H9 (cell line): ENCODE results near the gene LGSN. TPM values are rescaled to one million over a fixed set of nuclear protein-coding genes. Genes with fewer than 3 reads are reported as not detected.
"Not testable (repeated sequence)": the region's sequence is repeated elsewhere in the genome, so short reads cannot be mapped to it uniquely, and the experiment has no call there.

Experiments
- DNase-seq: peaks from one replicate; pipeline ENCODE4 v3.0.0-alpha.2; 2017
- H2AFZ ChIP-seq: one replicate; pipeline ENCODE4 v1.6.1; 2013; ENCODE audit warnings: mild to moderate bottlenecking, low read length, control low read depth, moderate library complexity
- H2AK5ac ChIP-seq: 2 replicates; pipeline ENCODE4 v1.6.1; 2013; ENCODE audit warnings: low read length, control low read depth, mixed read lengths; ENCODE audit not compliant: insufficient read length
- H2BK120ac ChIP-seq: one replicate; pipeline ENCODE4 v1.6.1; 2013; ENCODE audit warnings: low read depth, mild to moderate bottlenecking, low read length, control low read depth, inconsistent platforms; ENCODE audit not compliant: poor library complexity, severe bottlenecking
- H2BK12ac ChIP-seq: 2 replicates; pipeline ENCODE4 v1.6.1; 2013; ENCODE audit warnings: low read length, control low read depth, mixed read lengths, low read depth; ENCODE audit not compliant: insufficient read length
- H2BK15ac ChIP-seq: 2 replicates; pipeline ENCODE4 v1.6.1; 2013; ENCODE audit warnings: low read depth, low read length, control low read depth
- H2BK20ac ChIP-seq: one replicate; pipeline ENCODE4 v1.6.1; 2013; ENCODE audit warnings: low read depth, mild to moderate bottlenecking, low read length, control low read depth, inconsistent platforms; ENCODE audit not compliant: poor library complexity, severe bottlenecking
- H2BK5ac ChIP-seq: 2 replicates; pipeline ENCODE4 v1.6.1; 2013; ENCODE audit warnings: low read length, control low read depth, mixed read lengths; ENCODE audit not compliant: insufficient read length
- H3K14ac ChIP-seq: 2 replicates; pipeline ENCODE4 v1.6.1; 2013; ENCODE audit warnings: low read length, control low read depth; ENCODE audit not compliant: insufficient read depth
- H3K18ac ChIP-seq: 2 replicates; pipeline ENCODE4 v1.6.1; 2013; ENCODE audit warnings: low read depth, mild to moderate bottlenecking, mixed read lengths, low read length, control low read depth; ENCODE audit not compliant: insufficient read length
- H3K23ac ChIP-seq: 2 replicates; pipeline ENCODE4 v1.6.1; 2013; ENCODE audit warnings: low read length, control low read depth, mixed read lengths, low read depth; ENCODE audit not compliant: insufficient read length
- H3K23me2 ChIP-seq: 2 replicates; pipeline ENCODE4 v1.6.1; 2013; ENCODE audit warnings: low read depth, mild to moderate bottlenecking, mixed read lengths, low read length, control low read depth; ENCODE audit not compliant: insufficient read length, poor library complexity, severe bottlenecking
- H3K27ac ChIP-seq: 2 replicates; pipeline ENCODE4 v1.5.1; 2013; ENCODE audit warnings: low read length, control low read depth, mixed read lengths, low read depth; ENCODE audit not compliant: insufficient read length
- H3K27me3 ChIP-seq: 2 replicates; pipeline ENCODE4 v1.6.1; 2013; ENCODE audit warnings: low read length, control low read depth, inconsistent platforms; ENCODE audit not compliant: insufficient read depth
- H3K4ac ChIP-seq: 2 replicates; pipeline ENCODE4 v1.6.1; 2013; ENCODE audit warnings: low read depth, mild to moderate bottlenecking, control low read depth, inconsistent platforms, low read length, moderate library complexity
- H3K4me1 ChIP-seq: 2 replicates; pipeline ENCODE4 v1.6.1; 2013; ENCODE audit warnings: low read length, control low read depth, inconsistent platforms; ENCODE audit not compliant: insufficient read depth
- H3K4me2 ChIP-seq: 2 replicates; pipeline ENCODE4 v1.6.1; 2013; ENCODE audit warnings: low read length, control low read depth, mixed read lengths; ENCODE audit not compliant: insufficient read length, insufficient read depth
- H3K56ac ChIP-seq: 2 replicates; pipeline ENCODE4 v1.6.1; 2013; ENCODE audit warnings: low read depth, mild to moderate bottlenecking, mixed read lengths, low read length, control low read depth; ENCODE audit not compliant: insufficient read length
- H3K79me1 ChIP-seq: 2 replicates; pipeline ENCODE4 v1.6.1; 2013; ENCODE audit warnings: low read depth, mild to moderate bottlenecking, moderate library complexity, low read length, control low read depth, inconsistent platforms; ENCODE audit not compliant: insufficient read depth, poor library complexity, severe bottlenecking
- H3K79me2 ChIP-seq: 2 replicates; pipeline ENCODE4 v1.6.1; 2013; ENCODE audit warnings: low read length, control low read depth, inconsistent platforms; ENCODE audit not compliant: insufficient read depth
- H3K9ac ChIP-seq: 2 replicates; pipeline ENCODE4 v1.6.1; 2013; ENCODE audit warnings: low read length, control low read depth, mixed read lengths; ENCODE audit not compliant: insufficient read length; ENCODE audit errors: extremely low read depth
- H3K9me3 ChIP-seq: one replicate; pipeline ENCODE4 v1.6.1; 2013; ENCODE audit warnings: low read depth, low read length, inconsistent platforms; ENCODE audit not compliant: control insufficient read depth
- H3T11ph ChIP-seq: one replicate; pipeline ENCODE4 v1.6.1; 2013; ENCODE audit warnings: mild to moderate bottlenecking, low read length, control low read depth, inconsistent platforms
- H4K20me1 ChIP-seq: one replicate; pipeline ENCODE4 v1.6.1; 2013; ENCODE audit not compliant: control insufficient read depth, insufficient read length, insufficient read depth
- H4K5ac ChIP-seq: 2 replicates; pipeline ENCODE4 v1.6.1; 2013; ENCODE audit warnings: low read depth, mild to moderate bottlenecking, mixed read lengths, low read length, control low read depth; ENCODE audit not compliant: insufficient read length
- H4K8ac ChIP-seq: replicated peaks from 2 replicates; pipeline ENCODE4 v1.6.1; 2013; ENCODE audit warnings: low read length, control low read depth, mixed read lengths, low read depth; ENCODE audit not compliant: insufficient read length
- H4K91ac ChIP-seq: 2 replicates; pipeline ENCODE4 v1.6.1; 2013; ENCODE audit warnings: low read depth, mild to moderate bottlenecking, moderate library complexity, mixed read lengths, low read length, control low read depth; ENCODE audit not compliant: insufficient read length
- H3K27ac Mint-ChIP-seq, 3 experiments: 2 replicates in 2 of 3; 3 replicates in 1 of 3; pipeline ENCODE4 v1.8.0; 2020 to 2021; ENCODE audit warnings: mixed read lengths in 3 of 3, mild to moderate bottlenecking in 1 of 3, moderate library complexity in 1 of 3
- H3K27me3 Mint-ChIP-seq: 2 replicates; pipeline ENCODE4 v1.8.0; 2021; ENCODE audit warnings: low read depth, mild to moderate bottlenecking, moderate library complexity, mixed read lengths
- H3K36me3 Mint-ChIP-seq, 3 experiments: 2 replicates in 2 of 3; 3 replicates in 1 of 3; pipeline ENCODE4 v1.8.0; 2020 to 2021; ENCODE audit warnings: low read depth in 3 of 3, mixed read lengths in 3 of 3; ENCODE audit not compliant: insufficient read depth in 1 of 3
- H3K4me1 Mint-ChIP-seq, 2 experiments: 2 replicates each; pipeline ENCODE4 v1.8.0; 2020; ENCODE audit warnings: mixed read lengths in 2 of 2
- H3K4me3 Mint-ChIP-seq, 2 experiments: 2 replicates in 1 of 2; 3 replicates in 1 of 2; pipeline ENCODE4 v1.8.0; 2020 to 2021; ENCODE audit warnings: mild to moderate bottlenecking in 2 of 2, mixed read lengths in 2 of 2, moderate library complexity in 1 of 2
- H3K9me3 Mint-ChIP-seq, 2 experiments: 2 replicates in 1 of 2; 3 replicates in 1 of 2; pipeline ENCODE4 v1.8.0; 2020; ENCODE audit warnings: mild to moderate bottlenecking in 2 of 2, mixed read lengths in 2 of 2, moderate library complexity in 1 of 2
- CTCF ChIP-seq: fragments of 200-600 bp; sonication (generic); conservative IDR thresholded peaks from 3 replicates; pipeline ENCODE4 v1.8.0; 2021; ENCODE audit warnings: antibody characterized with exemption, mild to moderate bottlenecking
- WGBS: extraction: QIAGEN DNeasy Blood & Tissue Kit; methylation state at CpG from one replicate; pipeline ENCODE4 v1.1.7; 2013; ENCODE audit warnings: missing lambda C conversion rate, low lambda C conversion rate, mixed read lengths; ENCODE audit not compliant: insufficient read length; ENCODE audit errors: extremely low coverage; 5-methylcytosine and 5-hydroxymethylcytosine counted together
- total RNA-seq: library from RNA; stranded (reverse); gene quantifications from 2 replicates; pipeline ENCODE4 v1.2.1, GENCODE V29; 2021

LGSN gene
- total RNA-seq, 1 experiment from 2014 or later: 0.13 TPM

- Histone ChIP-seq H3K23me2 (no peaks in the 10 kb centered on the region), H2BK12ac (no peak overlapping the region), H3T11ph (no peak overlapping the region), H3K27ac (no peak overlapping the region), H2BK20ac (no peak overlapping the region), H3K79me1 (no peaks in the 10 kb centered on the region), H2BK120ac (no peak overlapping the region), H3K9ac (no peak overlapping the region), H3K79me2 (no peaks in the 10 kb centered on the region), H2AK5ac (no peak overlapping the region), H3K4me2 (no peak overlapping the region), H3K14ac (no peak overlapping the region), H3K9me3 (no peaks in the 10 kb centered on the region), H3K18ac (no peak overlapping the region), H4K20me1 (no peaks in the 10 kb centered on the region), H2BK15ac (no peak overlapping the region), H3K4me1 (no peaks in the 10 kb centered on the region), H3K27me3 (no peaks in the 10 kb centered on the region), H4K5ac (no peak overlapping the region), H3K23ac (no peak overlapping the region), H4K91ac (no peak overlapping the region), H3K56ac (no peak overlapping the region), H4K8ac (no peak overlapping the region), H2AFZ (no peak overlapping the region), H2BK5ac (no peak overlapping the region), H3K4ac (no peak overlapping the region)
- no CpG with 5 or more reads among the region's 1 CpG for WGBS
- Mint-ChIP-seq H3K27ac (no peak overlapping the region), H3K36me3 (no peaks in the 10 kb centered on the region), H3K9me3 (peaks cover 0 to 3% of the 10 kb centered on the region in 2 experiments; a peak in 2 of 5 replicates), H3K4me3 (no peak overlapping the region), H3K27me3 (no peaks in the 10 kb centered on the region), H3K4me1 (peaks cover 4 to 8% of the 10 kb centered on the region in 2 experiments)
- no peak for TF ChIP-seq CTCF
- no peak for DNase-seq
Observed at GRCh38 chr6:63275953-63276352, 43.8 kb downstream of the LGSN start.

- H3K14ac ChIP-seq, H3K27ac Mint-ChIP-seq, H4K20me1 ChIP-seq, H3K4me2 ChIP-seq, H2BK20ac ChIP-seq, H3K4me3 Mint-ChIP-seq, H3K27me3 ChIP-seq, H3K27ac ChIP-seq, H2BK15ac ChIP-seq, H4K8ac ChIP-seq, H3K9ac ChIP-seq, H3K9me3 ChIP-seq, H4K5ac ChIP-seq, H4K91ac ChIP-seq, H3K9me3 Mint-ChIP-seq, H2BK120ac ChIP-seq, H3K23me2 ChIP-seq, H2BK12ac ChIP-seq, H3K79me2 ChIP-seq, H3K27me3 Mint-ChIP-seq, H2AK5ac ChIP-seq, DNase-seq, H2BK5ac ChIP-seq, H3K4me1 Mint-ChIP-seq, H3K79me1 ChIP-seq, H3K56ac ChIP-seq, H2AFZ ChIP-seq, H3K4me1 ChIP-seq, H3K18ac ChIP-seq, H3K36me3 Mint-ChIP-seq, H3T11ph ChIP-seq, H3K4ac ChIP-seq, H3K23ac ChIP-seq: not testable (repeated sequence)
- WGBS: no CpG with 5 or more reads among the region's 35 CpGs
Observed at GRCh38 chr6:63274795-63275430, 44.9 kb downstream of the LGSN start.
